IPS-18a (cell line): ENCODE data around the gene PRKAG2.

Experiments
- H3K27ac ChIP-seq: one replicate; pipeline ENCODE4 v1.5.1; 2013; ENCODE audit warnings: low read length
- H3K27me3 ChIP-seq: one replicate; pipeline ENCODE4 v1.6.1; 2013; ENCODE audit warnings: mild to moderate bottlenecking, low read length; ENCODE audit not compliant: control insufficient read depth, insufficient read depth
- H3K36me3 ChIP-seq: one replicate; pipeline ENCODE4 v1.6.1; 2013; ENCODE audit warnings: low read depth, low read length; ENCODE audit not compliant: control insufficient read depth
- H3K4me1 ChIP-seq: one replicate; pipeline ENCODE4 v1.6.1; 2013; ENCODE audit warnings: low read depth, low read length; ENCODE audit not compliant: control insufficient read depth
- H3K4me3 ChIP-seq: one replicate; pipeline ENCODE4 v1.5.1; 2013; ENCODE audit warnings: low read length
- H3K9ac ChIP-seq: one replicate; pipeline ENCODE4 v1.6.1; 2013; ENCODE audit warnings: mild to moderate bottlenecking, low read length, moderate library complexity
- H3K9me3 ChIP-seq: one replicate; pipeline ENCODE4 v1.6.1; 2013; ENCODE audit warnings: low read depth, low read length; ENCODE audit not compliant: control insufficient read depth

Gene PRKAG2

DNA sequence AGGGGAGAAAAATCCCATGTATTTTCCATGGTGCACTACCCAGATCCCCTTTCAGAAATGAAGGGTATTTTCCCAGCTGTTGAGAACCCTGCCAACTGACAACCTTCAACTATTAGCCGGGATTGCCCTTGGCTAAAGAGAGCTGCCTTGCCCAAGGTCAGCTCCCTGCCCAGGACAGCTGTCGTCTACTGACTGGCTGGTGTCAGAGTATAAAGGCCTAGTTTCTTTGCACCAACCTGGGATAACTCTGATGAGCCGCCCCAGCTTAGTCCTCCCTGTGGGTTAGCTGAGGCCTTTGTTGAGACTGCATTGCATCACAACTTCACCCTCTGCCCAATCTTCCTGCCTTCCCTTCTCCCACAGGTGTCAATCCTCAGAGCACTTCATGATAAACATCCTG lies 210.0 kb downstream of the PRKAG2 start:
- Histone ChIP-seq H3K9ac (no peak overlapping the region), H3K27me3 (no peaks in the 10 kb centered on the region), H3K36me3 (no peaks in the 10 kb centered on the region), H3K27ac (no peak overlapping the region), H3K9me3 (no peaks in the 10 kb centered on the region), H3K4me1 (peaks cover 6% of the 10 kb centered on the region), H3K4me3 (no peak overlapping the region)

DNA sequence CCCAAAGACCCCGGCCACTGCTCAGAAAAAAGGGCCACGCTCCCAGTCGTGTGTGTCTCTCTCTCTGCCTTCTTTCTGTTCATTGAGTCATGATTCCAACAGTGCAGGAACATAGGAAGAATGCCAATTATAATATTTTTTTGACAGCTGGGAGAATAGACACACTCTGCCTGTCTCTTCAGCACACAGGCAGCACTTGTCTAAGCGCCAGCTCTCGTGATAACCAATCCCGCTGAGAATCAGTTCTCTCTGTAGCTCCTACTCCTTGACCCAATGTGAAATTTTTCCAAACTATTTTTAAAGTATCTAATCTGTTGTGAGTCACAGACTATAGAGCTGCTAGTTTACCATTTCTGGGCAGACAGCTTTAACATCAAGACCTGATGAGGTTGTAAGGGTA lies 211.5 kb downstream of the PRKAG2 start:
- no peak overlapping the region for H3K4me3 ChIP-seq
- no peaks in the 10 kb centered on the region for H3K36me3 ChIP-seq
- H3K4me1 ChIP-seq: no peaks in the 10 kb centered on the region
- no peaks in the 10 kb centered on the region for H3K9me3 ChIP-seq
- no peak overlapping the region for H3K9ac ChIP-seq
- no peak overlapping the region for H3K27ac ChIP-seq
- H3K27me3 ChIP-seq: no peaks in the 10 kb centered on the region

DNA sequence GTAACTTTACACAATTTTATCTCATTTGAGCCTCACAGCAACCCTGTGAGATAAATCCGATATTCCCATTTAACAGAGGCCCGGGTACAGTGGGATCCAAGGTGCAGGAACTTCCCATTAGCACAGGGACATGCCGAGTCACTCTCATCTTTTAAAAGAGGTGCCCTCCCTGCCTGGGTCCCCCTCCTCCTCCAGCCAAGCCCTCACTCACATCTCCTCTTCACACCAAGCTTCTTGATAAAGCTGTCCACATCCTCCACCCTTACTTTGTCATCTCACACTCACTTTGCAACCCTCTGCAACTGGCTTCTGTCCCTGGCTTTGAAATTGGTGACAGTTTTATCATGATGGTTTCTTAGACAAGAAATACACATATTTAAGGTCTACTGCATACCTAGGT lies 212.6 kb downstream of the PRKAG2 start:
- Histone ChIP-seq H3K9ac (no peak overlapping the region), H3K9me3 (no peaks in the 10 kb centered on the region), H3K27ac (no peak overlapping the region), H3K36me3 (no peaks in the 10 kb centered on the region), H3K27me3 (no peaks in the 10 kb centered on the region), H3K4me3 (no peak overlapping the region), H3K4me1 (no peaks in the 10 kb centered on the region)

DNA sequence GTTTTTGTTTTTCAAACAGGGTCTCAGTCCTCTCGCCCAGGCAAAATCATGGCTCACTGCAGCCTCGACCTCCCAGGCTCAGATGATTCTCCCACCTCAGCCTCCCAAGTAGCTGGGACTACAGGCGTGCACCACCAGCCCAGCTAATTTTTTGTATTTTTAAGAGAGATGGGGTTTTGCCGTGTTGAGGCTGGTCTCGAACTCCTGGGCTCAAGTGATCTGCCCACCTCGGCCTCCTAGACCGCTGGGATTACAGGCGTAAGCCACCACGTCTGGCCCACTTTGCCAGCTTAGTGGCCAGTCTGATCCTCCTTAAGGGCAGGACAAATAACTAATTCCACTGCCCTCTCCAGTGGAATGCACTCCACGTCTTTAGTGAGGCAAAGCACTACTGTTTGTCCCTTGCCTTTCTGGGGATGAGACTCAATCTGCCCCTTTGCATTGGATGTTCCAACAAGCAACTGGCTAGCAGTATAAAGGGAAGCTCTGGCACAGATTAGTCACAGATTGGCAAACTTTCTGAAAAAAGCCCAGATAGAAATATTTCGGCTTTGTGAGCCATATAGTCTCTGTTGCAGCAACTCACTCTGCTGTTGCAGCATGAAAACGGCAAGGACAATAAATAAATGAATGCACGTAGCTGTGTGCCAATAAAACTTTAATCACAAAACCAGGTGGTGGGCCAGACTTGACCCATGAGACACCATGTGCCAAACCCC lies 213.4 kb downstream of the PRKAG2 start:
- Histone ChIP-seq H3K4me3 (no peak overlapping the region), H3K4me1 (no peaks in the 10 kb centered on the region), H3K9me3 (no peaks in the 10 kb centered on the region), H3K36me3 (no peaks in the 10 kb centered on the region), H3K27ac (no peak overlapping the region), H3K9ac (no peak overlapping the region), H3K27me3 (no peaks in the 10 kb centered on the region)

DNA sequence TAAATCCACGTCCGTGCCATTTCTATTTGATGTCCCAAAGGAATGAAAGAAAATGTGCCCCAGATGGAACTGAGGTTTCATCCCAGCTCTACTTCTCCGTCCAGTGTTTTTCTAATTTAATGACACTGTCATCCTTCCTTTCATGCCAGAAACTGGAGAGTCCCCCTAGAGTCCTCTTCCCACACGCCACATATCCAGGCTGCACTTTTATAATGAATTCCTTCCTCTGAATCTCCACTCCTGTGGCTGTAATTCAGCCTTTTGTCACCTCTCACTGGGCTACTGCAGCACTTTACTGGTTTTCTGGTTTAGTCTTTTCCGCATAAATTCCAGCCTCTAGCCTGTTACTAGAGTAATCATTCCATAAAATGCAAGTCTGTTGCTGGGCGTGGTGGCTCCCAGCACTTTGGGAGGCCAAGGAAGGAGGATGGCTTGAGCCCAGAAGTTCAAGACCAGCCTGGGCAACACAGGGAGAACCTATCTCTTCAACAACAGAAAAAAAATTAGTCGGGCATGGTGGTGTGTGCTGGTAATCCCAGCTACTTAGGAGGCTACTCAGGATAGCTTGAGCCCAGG lies 214.6 kb downstream of the PRKAG2 start:
- Histone ChIP-seq H3K36me3 (no peaks in the 10 kb centered on the region), H3K27me3 (no peaks in the 10 kb centered on the region), H3K4me3 (no peak overlapping the region), H3K4me1 (no peaks in the 10 kb centered on the region), H3K9me3 (no peaks in the 10 kb centered on the region), H3K27ac (no peak overlapping the region), H3K9ac (no peak overlapping the region)

DNA sequence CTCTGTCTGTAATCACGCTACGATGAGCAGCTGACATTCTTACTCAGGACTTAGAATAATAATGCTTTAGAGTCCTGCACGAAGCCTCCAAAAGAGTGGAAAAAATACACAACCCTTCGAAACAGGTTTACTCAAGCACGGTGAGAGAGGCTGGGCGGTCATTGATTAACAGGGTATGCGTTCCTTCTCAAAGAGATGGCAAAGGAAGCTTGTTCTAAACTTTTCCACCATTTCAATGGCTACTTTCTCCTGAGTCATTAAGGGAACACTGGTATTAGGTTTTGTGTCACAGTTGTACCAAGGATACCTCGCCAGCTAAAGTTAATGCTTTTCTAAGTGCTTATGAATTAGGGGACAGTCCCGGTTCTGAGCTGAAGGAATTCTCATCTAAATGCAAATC lies 215.3 kb downstream of the PRKAG2 start:
- Histone ChIP-seq H3K27me3 (no peaks in the 10 kb centered on the region), H3K36me3 (no peaks in the 10 kb centered on the region), H3K27ac (no peak overlapping the region), H3K9ac (no peak overlapping the region), H3K4me3 (no peak overlapping the region), H3K9me3 (no peaks in the 10 kb centered on the region), H3K4me1 (no peaks in the 10 kb centered on the region)

DNA sequence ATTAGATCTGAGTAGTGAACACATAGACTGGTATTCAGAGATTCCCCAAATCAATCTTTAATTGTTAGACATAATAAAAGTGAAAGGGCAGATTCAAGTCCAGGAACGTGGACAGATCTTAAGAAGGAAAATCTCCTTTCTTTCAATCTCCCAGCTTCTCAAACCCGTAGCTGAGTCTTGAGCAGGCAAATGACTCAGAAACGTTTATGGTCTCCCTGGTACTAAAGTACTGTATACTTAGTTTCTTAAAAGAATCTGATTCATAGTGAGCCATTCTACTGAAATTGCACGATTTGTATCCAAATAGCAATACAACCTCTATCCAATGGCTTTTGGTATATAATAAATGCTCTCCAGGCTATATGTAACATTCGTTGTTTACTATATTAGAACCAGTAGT lies 216.8 kb downstream of the PRKAG2 start:
- Histone ChIP-seq H3K4me1 (no peaks in the 10 kb centered on the region), H3K4me3 (no peak overlapping the region), H3K9ac (no peak overlapping the region), H3K9me3 (no peaks in the 10 kb centered on the region), H3K36me3 (no peaks in the 10 kb centered on the region), H3K27ac (no peak overlapping the region), H3K27me3 (no peaks in the 10 kb centered on the region)

DNA sequence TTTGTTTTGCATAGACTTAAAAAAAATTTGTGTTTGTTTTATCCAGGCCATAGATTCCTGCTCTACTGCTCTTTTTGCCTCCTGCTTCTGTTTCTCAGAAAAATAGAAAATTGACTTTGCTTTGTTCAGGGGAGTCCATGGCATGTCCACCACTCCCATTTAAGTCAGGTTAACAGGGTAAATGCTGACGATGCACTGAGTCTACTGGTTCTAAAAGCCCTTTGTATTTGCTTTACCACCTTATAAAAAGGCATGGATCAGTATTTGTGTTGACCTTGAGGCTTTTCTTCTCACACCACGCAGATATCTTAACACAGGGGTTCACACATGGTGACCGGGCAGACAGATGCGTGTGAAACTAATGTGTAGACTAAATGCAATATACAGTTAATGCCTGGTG lies 217.7 kb downstream of the PRKAG2 start:
- Histone ChIP-seq H3K9ac (no peak overlapping the region), H3K9me3 (no peaks in the 10 kb centered on the region), H3K27me3 (no peaks in the 10 kb centered on the region), H3K4me1 (no peaks in the 10 kb centered on the region), H3K27ac (no peak overlapping the region), H3K36me3 (no peaks in the 10 kb centered on the region), H3K4me3 (no peak overlapping the region)

DNA sequence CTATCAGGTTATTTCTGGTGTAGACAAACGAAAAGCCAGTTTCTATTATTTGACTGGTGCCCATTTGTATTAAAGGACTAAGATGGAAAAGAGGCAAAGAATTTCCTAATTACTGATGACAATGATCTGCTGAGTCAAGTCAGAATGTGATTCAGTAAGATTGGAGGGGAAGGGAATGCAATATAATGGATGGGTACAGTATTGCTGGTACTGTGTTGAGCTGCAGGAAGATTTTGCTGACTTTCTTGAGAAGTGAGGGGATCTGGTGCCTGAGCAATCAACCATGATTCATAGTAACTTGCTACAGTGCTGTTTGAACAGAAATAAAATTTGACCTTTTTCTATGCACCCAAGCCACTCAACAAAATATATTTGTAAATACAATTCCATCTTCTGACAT lies 218.1 kb downstream of the PRKAG2 start:
- H3K27ac ChIP-seq: no peak overlapping the region
- no peaks in the 10 kb centered on the region for H3K4me1 ChIP-seq
- H3K27me3 ChIP-seq: no peaks in the 10 kb centered on the region
- no peaks in the 10 kb centered on the region for H3K36me3 ChIP-seq
- H3K9me3 ChIP-seq: no peaks in the 10 kb centered on the region
- no peak overlapping the region for H3K9ac ChIP-seq
- H3K4me3 ChIP-seq: no peak overlapping the region

DNA sequence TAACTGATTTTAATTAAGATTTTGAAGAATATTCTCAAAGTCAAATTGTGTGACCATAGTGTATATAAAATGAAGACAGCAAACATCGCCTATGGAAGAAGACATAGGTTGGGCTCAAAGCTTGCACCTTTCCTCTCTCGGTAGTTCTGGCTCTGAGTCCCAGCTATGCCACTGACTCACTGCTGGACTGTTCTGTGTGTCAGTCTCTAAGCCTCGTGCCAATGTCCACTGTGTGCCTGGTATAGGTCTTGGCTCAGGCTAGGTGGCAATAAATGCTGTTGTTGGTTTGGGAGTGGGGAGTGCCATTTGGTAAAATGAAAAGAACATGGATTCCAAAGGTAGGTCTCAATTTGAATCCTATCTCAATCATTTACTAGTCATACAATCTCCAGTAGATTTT lies 219.7 kb downstream of the PRKAG2 start:
- Histone ChIP-seq H3K4me3 (no peak overlapping the region), H3K9ac (no peak overlapping the region), H3K9me3 (no peaks in the 10 kb centered on the region)

DNA sequence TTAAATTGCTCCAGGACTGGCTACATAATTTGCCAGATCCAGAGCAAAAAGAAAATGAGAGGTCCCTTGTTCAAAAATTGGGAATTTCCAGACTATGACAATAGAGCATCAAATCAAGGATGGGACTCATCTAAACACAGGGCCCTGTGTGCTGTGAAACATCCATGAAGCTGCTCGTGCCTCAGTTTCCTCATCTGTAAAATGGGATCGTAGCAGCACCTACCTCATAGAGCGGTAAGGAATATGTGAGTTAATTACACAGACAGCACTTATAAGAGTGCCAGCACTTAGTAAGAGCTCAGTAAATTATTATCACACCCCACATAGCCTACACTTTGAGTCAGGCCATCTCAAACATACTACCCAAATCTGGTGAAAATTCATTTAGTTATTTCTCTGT lies 221.4 kb downstream of the PRKAG2 start:
- no peak overlapping the region for H3K9ac ChIP-seq
- H3K4me3 ChIP-seq: no peak overlapping the region
- H3K4me1 ChIP-seq: no peaks in the 10 kb centered on the region
- H3K27me3 ChIP-seq: no peaks in the 10 kb centered on the region
- H3K27ac ChIP-seq: no peak overlapping the region
- H3K9me3 ChIP-seq: no peaks in the 10 kb centered on the region
- no peaks in the 10 kb centered on the region for H3K36me3 ChIP-seq

More for the DNA sequence above, 219.7 kb downstream of the PRKAG2 start:
- no peak overlapping the region for H3K27ac ChIP-seq
- no peaks in the 10 kb centered on the region for H3K4me1 ChIP-seq
- H3K27me3 ChIP-seq: no peaks in the 10 kb centered on the region
- H3K36me3 ChIP-seq: no peaks in the 10 kb centered on the region

DNA sequence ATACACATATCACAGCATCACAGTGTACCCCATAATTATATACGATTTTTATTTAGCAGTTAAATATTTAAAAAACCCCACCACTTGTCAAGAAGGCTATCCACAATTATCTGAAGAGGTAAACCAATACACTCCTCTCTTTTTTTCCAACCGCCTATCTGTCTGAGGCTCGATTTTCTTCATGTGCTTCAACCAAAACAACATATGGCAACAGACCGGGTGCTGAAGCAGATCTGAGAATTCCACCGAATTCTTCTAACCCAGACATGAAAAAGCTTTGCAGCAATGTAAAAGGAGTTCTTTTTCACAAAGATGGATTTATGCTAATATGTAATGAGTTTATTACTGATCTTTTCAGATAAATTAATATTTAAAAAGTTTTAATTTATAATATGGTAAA lies 224.8 kb downstream of the PRKAG2 start:
- Histone ChIP-seq H3K9me3 (no peaks in the 10 kb centered on the region), H3K27me3 (no peaks in the 10 kb centered on the region), H3K27ac (no peak overlapping the region), H3K9ac (no peak overlapping the region), H3K36me3 (no peaks in the 10 kb centered on the region), H3K4me1 (no peaks in the 10 kb centered on the region), H3K4me3 (no peak overlapping the region)
